Measurements from ENCODE around the gene PEX11A. TPM values are rescaled to one million over a fixed set of nuclear protein-coding genes. Genes with fewer than 3 reads are reported as not detected.

Gene PEX11A
- total and polyA plus RNA-seq, 2 of the 8 experiments (the other 6 are each of a cell fraction or from before 2014, with no cell fraction given), result 2.9 to 3.0 TPM

- Histone ChIP-seq H4K8ac (ENCODE audit: extremely low read depth, insufficient read depth, low read length) (no peak overlapping the region), H3K36me3 (ENCODE audit: control insufficient read depth in 2 of 4, insufficient read depth in 4 of 4, low read length in 3 of 4) (no peaks in the 10 kb centered on the region), H3K18ac (ENCODE audit: extremely low read depth, low read length) (no peak overlapping the region), H3K4me1 (replicated peaks in 1 of 4; ENCODE audit: control insufficient read depth in 3 of 4, insufficient read depth in 4 of 4, low read length in 3 of 4) (no peaks in the 10 kb centered on the region), H3K27me3 (replicated peaks in 1 of 4; ENCODE audit: control insufficient read depth in 3 of 4, extremely low read depth in 1 of 4, insufficient read depth in 3 of 4, low read length in 3 of 4) (no peaks in the 10 kb centered on the region; a peak in 1 of 7 replicates), H3K27ac (ENCODE audit: low read depth, low read length) (no peak overlapping the region), H2AK5ac (ENCODE audit: low read depth, low read length) (no peak overlapping the region), H2BK15ac (ENCODE audit: low read length) (no peak overlapping the region), H4K91ac (replicated peaks; ENCODE audit: insufficient read length, low read length) (no peak overlapping the region), H3K79me1 (ENCODE audit: low read depth, low read length) (no peaks in the 10 kb centered on the region), H3K23me2 (ENCODE audit: low read depth, low read length) (no peaks in the 10 kb centered on the region), H3K4ac (replicated peaks; ENCODE audit: insufficient read length, low read depth, low read length) (no peak overlapping the region), H2BK20ac (ENCODE audit: low read length) (no peak overlapping the region), H3K23ac (ENCODE audit: insufficient read length) (no peak overlapping the region), H4K5ac (ENCODE audit: insufficient read length, low read depth, low read length) (no peak overlapping the region), H2BK5ac (ENCODE audit: low read depth, low read length) (no peak overlapping the region), H3K79me2 (ENCODE audit: control insufficient read depth in 1 of 2, insufficient read depth in 2 of 2, low read length in 2 of 2) (no peaks in the 10 kb centered on the region), H3K14ac (ENCODE audit: insufficient read length) (no peak overlapping the region), H3K9ac (replicated peaks in 1 of 4; ENCODE audit: extremely low read depth in 1 of 4, low read depth in 3 of 4, low read length in 3 of 4) (no peak overlapping the region), H3K4me2 (ENCODE audit: insufficient read depth in 1 of 2, low read depth in 2 of 2, low read length in 2 of 2) (no peak overlapping the region), H2AFZ (ENCODE audit: low read length) (no peak overlapping the region), H3K9me3 (ENCODE audit: insufficient read depth in 2 of 2, low read depth in 1 of 2, low read length in 1 of 2) (peaks cover 3 to 8% of the 10 kb centered on the region in 2 experiments; a peak in 2 of 4 replicates), H3K56ac (replicated peaks; ENCODE audit: insufficient read length, low read depth, low read length) (no peak overlapping the region), H4K20me1 (replicated peaks in 1 of 2; ENCODE audit: control insufficient read depth in 1 of 2, insufficient read depth in 2 of 2, low read length in 2 of 2) (no peaks in the 10 kb centered on the region), H2BK12ac (ENCODE audit: low read depth, low read length) (no peak overlapping the region), H3K4me3 (ENCODE audit: extremely low read depth in 1 of 4, insufficient read depth in 2 of 4, low read depth in 3 of 4, low read length in 4 of 4) (no peak overlapping the region), H2BK120ac (replicated peaks; ENCODE audit: low read depth, low read length) (no peak overlapping the region)
- POLR2A ChIA-PET (ENCODE audit: partially characterized antibody), result interaction anchor here (0.9 kb wide), 1 partner anchor 23 kb away, joined by 3 read pairs; no protein-coding TSS in a partner anchor
- WGBS, 2 experiments (ENCODE audit: extremely low coverage in 1 of 2, insufficient coverage in 1 of 2, insufficient read length in 1 of 2, insufficient replicate concordance in 2 of 2, low coverage in 1 of 2, low lambda C conversion rate in 2 of 2, missing lambda C conversion rate in 1 of 2), result 100% methylated on average over 1 of the region's 1 CpG; no CpG with 5 or more reads in 1 of the 2 experiments
- FAIRE-seq (no peak), DNase-seq (ENCODE audit: low read depth in 1 of 2, low spot score in 2 of 2) (no peak)
- CTCF ChIA-PET (ENCODE audit: partially characterized antibody), result no interaction called here
- TF ChIP-seq MAFK (IDR thresholded peaks at IDR 0.05; ENCODE audit: low read depth, low read length), result no peak
- no peak for TF ChIP-seq CBX5 (IDR thresholded peaks at IDR 0.05; ENCODE audit: low read depth, low read length)
- no peak for TF ChIP-seq JUND (IDR thresholded peaks at IDR 0.05; ENCODE audit: low read length)
- TF ChIP-seq ATF2 (IDR thresholded peaks at IDR 0.05; ENCODE audit: low read length), result no peak
- TF ChIP-seq FOSL1 (IDR thresholded peaks at IDR 0.05; ENCODE audit: insufficient read depth, low read depth, low read length), result no peak
- no peak for TF ChIP-seq KDM1A (IDR thresholded peaks at IDR 0.05; ENCODE audit: borderline replicate concordance, low read length)
- TF ChIP-seq BCL11A (IDR thresholded peaks at IDR 0.05; ENCODE audit: low read depth in 2 of 2, low read length in 2 of 2), result no peak
- TF ChIP-seq YY1 (IDR thresholded peaks at IDR 0.05; ENCODE audit: low read depth, low read length), result no peak
- TF ChIP-seq CHD1 (IDR thresholded peaks at IDR 0.05; ENCODE audit: low read depth, low read length), result no peak
- no peak for TF ChIP-seq EP300 (IDR thresholded peaks at IDR 0.05; ENCODE audit: borderline replicate concordance in 1 of 2, low read depth in 2 of 2, low read length in 2 of 2)
- TF ChIP-seq SP2 (IDR thresholded peaks at IDR 0.05; ENCODE audit: low read length), result no peak
- TF ChIP-seq PHF8 (conservative IDR thresholded peaks at IDR 0.05; ENCODE audit: low read depth, low read length), result no peak
- no peak for TF ChIP-seq TEAD4 (IDR thresholded peaks at IDR 0.05; ENCODE audit: low read depth, low read length)
Measured at GRCh38 chr15:89724621-89725020, 34.1 kb upstream of the PEX11A start.
